HG03064 (cell line): Measurements from ENCODE around the gene MYLIP.
A peak's percentile ranks its signal among the peaks of the same experiment; 100 is the strongest.

ENCODE experiments used
- ATAC-seq: cut with Tn5 transposase; IDR thresholded peaks from one replicate; pipeline ENCODE4 v1.9.1; 2021; ENCODE audit warnings: low read depth; ENCODE audit not compliant: unreplicated experiment

MYLIP gene

DNA sequence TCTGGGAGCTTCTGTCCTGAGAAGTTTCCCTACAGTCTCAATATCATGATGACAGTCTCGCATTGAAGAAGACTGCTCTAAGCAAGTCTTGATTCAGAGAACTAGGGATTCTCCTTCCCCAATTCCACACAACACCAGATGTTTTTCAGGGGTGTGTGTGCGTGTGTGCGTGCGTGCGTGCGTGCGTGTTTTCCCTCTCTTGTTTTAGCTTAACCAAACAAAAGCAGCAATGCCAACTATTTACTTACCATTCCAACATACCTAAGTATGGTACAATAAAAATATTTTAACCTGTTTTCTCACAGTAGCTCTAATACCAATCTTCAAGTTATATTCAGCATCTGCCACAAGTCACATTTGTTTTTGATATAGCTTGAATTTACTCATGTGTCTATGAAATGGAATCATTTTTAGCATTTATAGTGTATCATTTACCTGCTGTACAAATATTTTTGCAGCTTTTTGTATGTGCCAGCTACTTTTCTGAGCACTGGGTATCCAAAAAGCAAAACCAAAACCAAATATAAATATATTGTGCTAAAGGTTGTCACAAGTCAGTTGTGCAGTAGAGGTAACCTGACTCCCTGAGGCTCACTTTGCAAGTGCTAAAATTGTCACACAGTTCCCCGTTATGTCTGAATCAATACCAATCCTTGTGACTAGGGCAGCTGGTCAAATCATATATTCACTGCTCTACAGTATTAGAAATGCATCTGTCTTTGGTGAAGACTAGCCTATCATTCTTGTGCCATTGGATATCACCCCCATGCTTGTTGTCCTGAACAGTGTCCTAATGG is 21.7 kb upstream of the MYLIP start:
- ATAC-seq: no peak

DNA sequence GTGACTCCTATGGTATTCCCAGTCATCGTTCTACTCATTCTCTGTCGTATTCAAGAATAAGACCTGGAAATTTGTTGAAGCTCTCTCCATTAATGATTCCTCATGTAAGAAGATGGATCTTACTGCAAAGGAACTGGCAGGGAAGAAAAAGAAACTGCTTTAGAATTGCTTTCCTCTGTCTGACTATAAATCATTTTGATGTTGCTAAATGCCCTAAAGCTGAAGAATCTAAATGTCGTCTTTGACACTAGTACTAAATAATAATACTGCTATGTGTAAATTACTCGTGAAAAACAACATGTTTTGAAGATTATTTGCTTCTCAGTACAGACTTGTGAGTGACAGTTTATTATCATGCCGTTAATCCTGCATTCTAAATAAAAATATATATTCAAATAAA is 20.5 kb upstream of the MYLIP start:
- ATAC-seq: no peak

DNA sequence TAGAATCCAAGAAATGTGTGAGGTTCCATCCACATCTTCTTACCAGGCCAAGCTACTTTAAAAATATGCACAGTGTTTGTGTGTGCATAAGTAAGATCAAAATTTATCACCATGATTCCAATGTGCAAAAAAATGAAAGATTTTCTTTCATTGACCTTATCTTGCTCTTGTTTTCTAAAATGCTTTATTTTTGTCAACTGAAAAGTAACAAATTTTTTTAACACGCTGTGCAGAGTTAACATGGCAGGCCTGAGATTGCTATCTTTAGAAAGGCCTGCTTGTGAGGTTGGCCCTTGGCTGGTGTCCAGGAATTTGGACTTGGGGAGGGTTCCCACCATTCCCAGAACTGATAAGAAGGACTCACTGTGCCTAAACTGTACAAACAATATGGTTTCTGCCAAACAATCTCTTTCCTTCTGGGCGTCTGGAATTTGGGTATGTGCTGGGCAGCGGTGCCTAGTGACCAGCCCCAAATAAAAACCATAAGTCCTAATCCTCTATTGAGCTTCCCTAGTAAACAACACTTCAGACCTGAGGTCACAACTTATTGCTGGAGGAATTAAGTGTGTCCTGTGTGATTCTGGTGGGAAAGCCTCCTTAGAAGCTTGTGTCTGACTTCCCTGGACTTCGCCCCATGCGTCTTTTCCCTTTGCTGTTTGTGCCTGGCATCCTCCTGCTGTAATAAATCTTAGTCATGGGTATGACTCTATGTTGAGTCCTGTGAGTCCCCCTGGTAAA is 19.8 kb upstream of the MYLIP start:
- ATAC-seq: no peak

DNA sequence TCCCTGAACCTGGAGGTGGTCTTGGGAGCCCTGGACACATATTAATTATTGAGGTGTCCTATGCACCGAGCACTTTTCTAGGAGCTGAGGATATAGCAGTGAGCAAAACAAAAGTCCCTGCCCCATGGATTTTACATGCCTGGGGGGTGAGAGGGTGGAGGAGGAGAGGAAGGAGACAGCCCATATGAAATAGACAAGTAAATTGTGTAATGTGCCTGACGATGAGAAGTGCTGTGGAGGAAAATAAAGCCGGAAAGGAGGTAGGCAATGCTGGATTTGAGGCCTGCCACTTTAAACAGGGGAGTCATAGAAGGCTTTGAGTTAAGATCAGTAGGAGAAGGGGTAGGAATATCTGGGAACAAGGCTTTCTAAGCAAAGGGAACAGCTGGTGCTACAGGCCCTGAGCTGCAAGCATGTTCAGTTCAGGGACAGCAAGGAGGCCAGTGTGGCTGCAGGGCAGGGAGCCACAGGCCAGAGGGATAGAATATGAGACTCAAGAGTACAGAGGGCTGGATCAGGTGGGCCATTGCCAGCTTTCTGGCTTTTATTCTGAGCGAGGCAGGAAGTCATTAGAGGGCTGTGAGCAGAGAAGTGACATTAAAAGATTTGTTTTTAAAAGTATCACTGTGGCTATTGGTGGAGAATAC is 19.1 kb upstream of the MYLIP start:
- no peak for ATAC-seq

DNA sequence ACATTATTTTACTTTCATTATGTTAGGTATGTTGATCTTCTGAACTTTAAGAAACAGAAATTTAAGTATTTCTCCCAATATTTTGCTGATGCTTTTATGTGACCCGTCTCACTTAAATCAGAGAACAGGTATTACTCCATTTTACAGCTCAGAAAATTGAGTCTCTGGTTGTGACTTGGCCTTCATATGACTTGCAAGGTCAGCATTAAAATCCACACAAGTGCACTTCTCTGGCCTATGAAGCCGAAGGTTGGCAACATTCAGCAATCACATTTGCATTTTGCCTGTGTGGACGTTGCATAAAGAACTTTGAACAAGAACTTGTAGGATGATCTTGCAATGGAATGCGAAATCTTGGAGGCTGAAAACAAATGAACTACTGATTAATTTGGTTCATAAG is 10.1 kb upstream of the MYLIP start:
- ATAC-seq: no peak

DNA sequence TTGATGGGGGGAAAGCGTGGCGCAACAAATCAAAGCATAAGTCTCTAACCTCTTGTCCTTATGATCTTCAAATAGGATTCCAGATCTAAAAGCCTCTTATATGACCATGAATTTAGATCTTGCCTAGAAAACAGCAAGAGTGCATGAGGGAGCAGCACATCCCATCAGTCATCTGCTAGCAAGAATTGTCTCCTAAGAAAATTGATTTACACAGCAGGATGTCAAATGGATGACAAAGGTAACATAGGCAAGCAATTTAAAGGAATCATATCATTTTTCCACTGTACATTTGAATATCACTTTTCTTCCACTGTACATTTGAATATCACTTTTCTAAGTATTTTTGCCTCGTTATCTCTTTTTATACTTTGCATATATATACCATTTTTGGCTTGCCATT is 7.5 kb upstream of the MYLIP start:
- ATAC-seq: no peak

DNA sequence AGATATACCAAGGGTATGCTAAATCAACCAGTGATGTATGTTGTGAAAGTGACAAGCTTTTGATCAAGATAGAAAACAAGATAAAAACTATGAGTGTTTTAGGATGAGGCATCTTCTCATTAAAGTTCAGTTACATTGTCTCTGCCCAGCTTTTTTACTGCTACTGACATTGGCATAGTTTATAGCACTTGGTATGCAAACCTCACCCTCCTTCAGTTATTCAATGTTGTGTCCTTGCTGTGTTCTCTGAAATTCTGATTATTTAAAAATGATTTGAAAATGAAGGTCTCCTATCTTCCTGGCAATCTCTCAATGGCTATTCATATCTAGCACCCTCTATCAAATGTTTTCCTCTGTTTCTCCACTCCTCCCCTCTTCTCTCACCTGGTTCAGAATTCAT is 6.7 kb upstream of the MYLIP start:
- ATAC-seq: no peak

DNA sequence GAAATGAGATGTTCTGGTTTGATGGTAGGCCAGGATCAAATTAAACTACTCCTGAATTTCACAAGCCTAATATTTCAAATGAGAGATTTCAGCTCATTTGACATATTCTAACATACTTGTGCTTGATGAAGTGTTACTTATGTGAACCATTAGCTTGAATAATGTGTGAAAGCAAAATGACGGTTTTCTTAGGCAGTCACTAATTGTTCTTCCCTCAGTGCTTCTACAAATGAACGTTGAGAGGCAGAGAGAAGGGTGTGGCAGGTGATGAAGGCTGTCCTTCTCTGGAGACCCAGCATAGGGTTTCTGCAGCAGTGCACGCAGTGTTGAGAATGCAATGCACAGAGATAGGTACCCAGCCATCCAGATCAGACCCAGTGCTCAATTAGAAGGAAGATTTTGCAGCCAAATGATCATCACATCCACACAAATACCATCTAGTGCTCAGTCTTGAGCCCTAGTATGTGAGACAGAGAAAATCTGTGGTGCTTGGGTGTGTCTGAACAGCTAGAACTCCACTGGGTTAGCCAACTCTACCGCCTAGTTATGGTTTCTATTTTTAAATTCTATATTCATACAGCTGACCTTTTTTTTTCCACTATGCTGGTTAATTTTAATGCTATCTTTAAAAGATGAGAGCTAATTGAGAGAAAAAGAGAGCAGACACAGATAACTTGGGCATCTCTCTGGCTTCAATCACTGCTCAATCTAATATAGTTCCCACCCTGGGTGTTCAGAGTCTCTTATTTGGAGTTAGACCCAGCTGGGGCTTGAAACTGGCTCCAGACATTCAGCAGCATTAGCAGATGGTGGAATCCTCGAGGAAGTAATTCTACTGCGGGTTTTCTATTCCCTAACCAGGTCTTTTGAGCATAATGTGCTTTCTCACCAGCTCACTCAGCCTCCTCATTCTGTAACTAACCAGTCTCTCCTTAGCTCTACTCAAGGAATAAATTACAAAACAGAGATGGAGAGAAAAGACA is 4.4 kb upstream of the MYLIP start:
- no peak for ATAC-seq

DNA sequence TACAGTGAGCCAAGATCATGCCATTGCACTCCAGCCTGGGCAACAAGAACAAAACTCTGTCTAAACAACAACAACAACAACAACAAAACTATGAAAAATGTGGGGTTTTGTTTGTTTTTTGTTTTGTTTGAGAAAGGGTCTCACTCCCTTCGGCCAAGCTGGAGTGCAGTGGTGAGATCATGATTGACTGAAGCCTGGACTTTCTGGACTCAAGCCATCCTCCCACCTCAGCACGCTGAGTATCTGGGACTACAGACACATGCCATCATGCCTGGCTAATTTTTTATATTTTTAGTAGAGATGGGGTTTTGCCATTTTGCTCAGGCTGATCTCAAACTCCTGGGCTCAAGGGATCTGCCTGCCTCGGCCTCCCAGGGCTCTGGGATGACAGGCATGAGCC is 2.8 kb upstream of the MYLIP start:
- no peak for ATAC-seq

DNA sequence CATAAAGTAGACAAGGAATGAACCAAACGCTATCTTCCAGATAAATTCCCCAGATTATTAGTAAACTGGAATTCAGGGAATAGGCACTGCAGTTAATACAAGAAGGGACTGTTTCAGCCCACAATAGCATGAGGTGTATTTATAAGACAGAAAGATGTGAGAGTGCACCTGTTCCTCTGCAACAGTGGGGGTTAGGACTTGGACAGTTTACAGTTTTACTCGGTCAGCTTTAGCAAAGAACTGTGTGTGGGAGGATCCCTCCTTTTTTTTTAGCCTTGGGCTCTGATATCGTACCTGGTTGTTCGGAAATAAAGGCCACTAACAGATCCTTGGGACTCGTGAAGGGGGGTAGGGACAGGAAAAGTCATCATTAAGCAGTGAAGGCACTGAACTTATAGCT is 2.0 kb upstream of the MYLIP start:
- no peak for ATAC-seq

DNA sequence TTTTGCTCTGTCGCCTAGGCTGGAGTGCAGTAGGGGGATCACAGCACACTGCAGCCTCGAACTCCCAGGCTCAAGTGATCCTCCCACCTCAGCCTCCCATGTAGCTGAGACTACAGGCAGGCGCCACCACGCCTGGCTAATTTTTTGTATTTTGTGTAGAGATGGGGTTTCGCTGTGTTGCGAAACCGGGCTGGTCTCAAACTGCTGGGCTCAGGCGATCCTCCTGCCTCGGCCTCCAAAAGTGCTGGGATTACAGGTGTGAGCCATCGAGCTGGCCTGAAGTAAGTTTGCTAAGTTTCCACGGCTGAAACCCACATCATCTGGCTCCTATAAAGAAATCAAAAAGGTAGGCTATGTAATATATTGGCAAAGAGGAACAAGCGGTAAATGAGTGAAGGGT is 1.4 kb upstream of the MYLIP start:
- ATAC-seq: no peak

DNA sequence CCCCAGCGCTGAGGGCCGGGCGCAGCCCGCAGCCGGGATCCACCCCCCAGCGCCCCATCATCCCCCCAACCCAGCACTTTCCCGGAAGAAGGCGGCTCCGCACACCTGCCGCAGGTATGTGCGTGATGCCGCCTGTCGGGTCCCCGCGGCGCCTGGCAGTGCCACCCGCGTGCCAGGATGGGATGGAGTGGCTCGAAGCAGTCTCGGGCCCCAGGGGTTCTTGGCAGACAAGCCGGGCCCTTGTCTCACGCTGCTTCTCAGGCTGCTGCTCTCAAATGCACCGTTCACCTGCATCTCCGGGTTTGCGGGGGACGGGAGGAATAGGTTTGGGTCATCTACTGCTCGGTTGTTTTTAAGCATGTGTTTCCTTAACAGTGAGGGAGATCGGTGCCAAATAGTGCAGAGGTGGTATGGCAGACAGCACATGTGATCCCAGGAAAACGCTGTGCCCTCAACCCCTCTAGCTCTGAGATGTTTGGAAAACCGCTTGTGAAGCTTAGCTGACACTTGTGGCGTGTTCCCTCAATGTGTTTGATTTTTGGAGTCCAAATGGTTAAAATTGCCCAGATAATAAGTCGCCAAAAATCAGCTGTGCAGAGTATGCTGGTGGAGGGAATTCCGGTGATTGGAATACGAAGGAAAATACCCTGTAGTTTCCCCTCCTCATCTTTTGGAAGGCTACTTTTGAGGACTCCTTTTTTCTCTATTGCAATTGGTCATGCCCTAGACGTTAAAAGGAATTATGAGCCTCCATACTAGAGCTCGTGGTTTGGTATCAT is 926 bp downstream of the MYLIP start:
- ATAC-seq: peak; percentile 2

DNA sequence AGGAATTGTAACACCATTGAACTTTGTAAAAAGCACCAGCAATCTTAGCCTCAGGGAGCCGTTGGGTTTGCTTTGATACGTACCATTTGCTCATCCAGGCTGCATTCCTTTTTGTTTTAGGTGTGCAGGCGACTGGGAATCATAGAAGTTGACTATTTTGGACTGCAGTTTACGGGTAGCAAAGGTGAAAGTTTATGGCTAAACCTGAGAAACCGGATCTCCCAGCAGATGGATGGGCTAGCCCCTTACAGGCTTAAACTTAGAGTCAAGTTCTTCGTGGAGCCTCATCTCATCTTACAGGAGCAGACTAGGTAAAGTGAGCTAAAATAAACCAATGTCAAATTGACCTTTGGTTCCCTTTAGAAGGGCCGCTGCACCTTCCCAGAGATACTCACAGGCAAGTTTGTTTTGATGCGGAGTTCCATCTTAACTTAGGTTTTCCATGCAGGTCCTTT is 1.6 kb downstream of the MYLIP start:
- no peak for ATAC-seq

DNA sequence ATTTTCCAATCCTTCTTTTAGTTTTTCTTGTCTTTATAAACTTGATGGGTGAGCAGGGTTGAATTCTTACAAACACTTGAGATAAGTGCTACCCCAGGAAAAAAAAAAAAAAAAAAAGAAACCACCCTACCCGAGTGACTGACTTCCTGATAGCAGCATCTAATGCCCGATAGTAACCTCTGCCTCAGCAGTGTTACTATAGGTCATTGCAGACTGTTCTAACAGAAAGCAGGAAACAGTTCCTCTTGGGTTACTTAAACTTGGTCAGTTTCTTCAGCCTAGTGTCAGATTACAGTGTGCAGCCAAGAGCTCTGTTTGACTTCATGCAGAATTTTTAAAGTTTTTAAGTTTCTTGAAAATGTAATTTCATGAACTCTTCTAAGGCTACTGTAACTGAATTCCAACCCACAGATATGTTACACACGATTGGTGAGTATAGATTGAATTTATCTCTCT is 2.1 kb downstream of the MYLIP start:
- ATAC-seq: peak; percentile 47

DNA sequence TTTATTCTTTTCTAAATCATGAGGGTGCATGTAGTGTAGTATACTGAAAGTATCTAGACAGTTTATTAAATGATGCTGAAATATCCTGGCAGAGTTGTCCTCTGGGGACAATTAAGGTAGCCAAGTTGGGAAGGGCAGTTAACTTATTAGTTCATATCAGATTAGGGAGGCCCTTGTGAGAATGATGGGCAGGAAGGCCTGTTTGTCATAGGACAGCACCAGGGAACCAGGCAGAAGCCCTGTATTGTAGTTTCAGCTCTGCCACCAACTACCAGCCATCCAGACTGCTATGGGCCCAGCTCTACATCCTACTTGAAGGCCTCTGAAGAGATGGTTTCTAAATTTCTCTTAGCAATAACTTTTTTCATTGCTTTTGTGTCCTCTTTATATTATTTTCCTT is 4.0 kb downstream of the MYLIP start:
- ATAC-seq: no peak

DNA sequence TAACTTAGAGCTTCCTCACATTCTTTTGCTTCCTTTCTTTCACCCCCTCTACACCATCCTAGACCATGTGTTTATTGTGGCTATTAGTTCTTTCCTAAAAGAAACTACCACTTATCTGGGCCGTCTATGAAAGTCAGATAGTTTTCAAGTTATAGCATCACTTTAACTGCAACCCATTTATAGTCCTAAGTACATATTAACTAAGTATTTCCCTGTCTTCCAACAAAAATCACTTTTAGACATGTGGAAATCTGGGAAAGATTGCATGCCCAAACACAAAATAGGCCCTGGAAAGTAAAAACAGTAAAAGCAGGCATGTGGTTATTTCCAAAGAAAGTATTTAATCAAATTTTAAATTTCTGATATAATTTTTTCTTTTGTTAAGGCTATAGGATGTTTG is 5.5 kb downstream of the MYLIP start:
- ATAC-seq: no peak

DNA sequence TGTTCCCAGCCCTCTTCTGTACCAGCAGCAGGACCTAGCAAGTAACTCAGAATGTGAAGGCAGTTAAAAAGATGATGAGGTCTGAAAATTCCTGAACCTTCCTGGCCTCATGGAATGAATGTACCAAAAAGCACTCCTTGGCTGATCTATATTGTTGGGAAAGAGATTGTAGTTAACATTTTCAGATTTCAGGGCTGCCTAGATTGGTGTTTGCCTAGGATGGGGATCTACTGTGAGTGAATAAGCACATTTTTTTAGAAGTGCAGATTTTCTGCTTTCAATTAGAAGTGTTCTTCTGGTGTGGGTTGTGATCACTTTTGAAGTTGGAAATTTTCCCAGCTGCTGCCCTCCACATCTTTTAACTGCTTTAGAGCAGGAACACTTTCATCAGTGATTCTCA is 6.2 kb downstream of the MYLIP start:
- no peak for ATAC-seq

DNA sequence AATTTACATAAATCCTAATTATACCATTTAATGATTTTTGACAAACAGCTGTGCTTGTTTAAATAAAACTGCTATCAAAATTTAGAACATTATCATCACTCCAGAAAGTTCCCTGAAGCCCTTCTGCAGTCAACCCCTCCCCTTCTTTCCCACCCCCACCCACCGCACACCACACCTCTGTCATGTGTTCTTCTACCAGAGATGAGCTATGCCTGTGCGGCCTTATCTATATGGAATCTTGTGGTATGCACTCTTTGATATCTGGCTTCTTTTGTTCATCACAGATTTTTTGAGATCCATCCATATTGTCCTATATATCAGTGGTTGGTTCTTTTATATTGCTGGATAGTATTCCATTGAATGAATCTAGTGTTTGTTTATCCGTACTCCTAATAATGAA is 7.2 kb downstream of the MYLIP start:
- no peak for ATAC-seq

DNA sequence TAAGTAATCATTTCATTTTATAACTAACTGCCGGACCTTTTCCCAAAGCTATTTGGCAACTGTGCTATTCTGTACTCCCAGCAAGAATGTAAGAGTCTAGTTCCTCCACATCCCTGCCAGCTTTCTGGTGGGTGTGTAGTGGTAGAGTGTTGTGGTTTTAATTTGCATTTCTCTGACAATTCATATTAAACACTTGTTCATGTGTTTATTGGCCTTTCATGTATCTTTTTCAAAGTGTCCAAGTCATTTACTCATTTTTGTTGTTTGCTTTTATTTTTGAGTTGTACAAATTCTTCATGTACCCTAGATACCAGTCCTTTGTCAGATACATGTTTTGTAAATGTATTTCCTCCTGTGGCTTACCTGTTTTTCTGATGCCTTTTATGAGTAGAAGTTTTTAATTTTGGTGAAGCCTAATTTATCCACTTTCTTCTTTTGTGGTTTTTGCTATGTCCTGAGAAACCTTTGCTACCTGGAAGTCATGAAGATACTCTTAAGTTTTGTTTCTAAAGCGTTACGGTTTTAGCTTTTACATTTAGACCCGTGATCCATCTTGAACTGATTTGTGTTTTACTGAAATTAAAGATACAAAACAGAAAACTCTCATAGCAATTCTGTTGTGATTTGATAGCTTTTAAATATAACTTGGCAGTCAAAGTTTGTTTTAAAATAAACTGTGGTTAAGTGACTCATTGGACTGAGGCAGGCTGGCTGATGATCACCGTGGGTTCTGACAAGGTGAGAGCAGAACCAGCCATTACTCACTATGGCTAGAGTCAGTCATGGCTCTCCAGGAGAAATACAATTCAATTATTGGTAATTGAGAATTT is 8.0 kb downstream of the MYLIP start:
- no peak for ATAC-seq
